Heart left ventricle (tissue), 16 donors: ENCODE results near the gene NRCAM. TPM values are rescaled to one million over a fixed set of nuclear protein-coding genes. Genes with fewer than 3 reads are reported as not detected.
"Not testable (repeated sequence)": the region's sequence is repeated elsewhere in the genome, so short reads cannot be mapped to it uniquely, and the experiment has no call there.

Source experiments
- ATAC-seq, 4 donors: fragments of 200-7000 bp; cut with Tn5 transposase; one replicate each; pipeline ENCODE4 v1.9.1; 2020 to 2022; ENCODE audit warnings: moderate library complexity in 4 of 4, mild to moderate bottlenecking in 3 of 4, moderate number of reproducible peaks in 1 of 4
- DNase-seq, 5 donors: peaks; one replicate each; pipeline ENCODE4 v3.0.0-alpha.2; 2020
- H3K27ac ChIP-seq, 12 donors: fragments of 200-600 bp; sonication (generic) in 4 of 12; one replicate each; pipeline versions ENCODE4 v1.5.0 to v1.8.0; 2016 to 2022; ENCODE audit warnings: mild to moderate bottlenecking in 2 of 12
- H3K27me3 ChIP-seq, 9 donors: fragments of 200-600 bp; sonication (generic) in 2 of 9; one replicate each; pipeline versions ENCODE4 v1.5.1 to v1.8.0; 2016 to 2022; ENCODE audit warnings: mild to moderate bottlenecking in 3 of 9
- H3K36me3 ChIP-seq, 9 donors: fragments of 200-600 bp; sonication (generic) in 2 of 9; one replicate each; pipeline versions ENCODE4 v1.5.0 to v1.8.0; 2018 to 2022; ENCODE audit warnings: mild to moderate bottlenecking in 2 of 9
- H3K4me1 ChIP-seq, 12 donors: fragments of 200-600 bp; sonication (generic) in 4 of 12; one replicate each; pipeline versions ENCODE4 v1.5.0 to v1.8.0; 2016 to 2022; ENCODE audit warnings: mild to moderate bottlenecking in 3 of 12
- H3K4me3 ChIP-seq, 12 donors: fragments of 200-600 bp; sonication (generic) in 4 of 12; one replicate each; pipeline versions ENCODE4 v1.5.0 to v1.8.0; 2017 to 2022; ENCODE audit warnings: mild to moderate bottlenecking in 9 of 12, moderate library complexity in 4 of 12
- H3K9me3 ChIP-seq, 12 donors: fragments of 200-600 bp; sonication (generic) in 4 of 12; one replicate each; pipeline versions ENCODE4 v1.5.0 to v1.8.0; 2016 to 2022; ENCODE audit warnings: mild to moderate bottlenecking in 1 of 12
- CTCF ChIP-seq, 12 donors: fragments of 200-600 bp; sonication (generic) in 4 of 12; IDR thresholded peaks; one replicate each; pipeline versions ENCODE4 v1.5.0 to v1.8.0; 2018 to 2022; ENCODE audit warnings: antibody characterized with exemption in 12 of 12, mild to moderate bottlenecking in 5 of 12
- POLR2A ChIP-seq, 2 donors: fragments of 450-650 bp; IDR thresholded peaks; one replicate each; pipeline ENCODE4 v1.6.1; 2017; ENCODE audit warnings: antibody characterized with exemption in 2 of 2, mild to moderate bottlenecking in 2 of 2, moderate library complexity in 2 of 2
- WGBS, 4 donors: extraction: QIAGEN DNeasy Blood & Tissue Kit in 2 of 4; methylation state at CpG; one replicate each; pipeline versions ENCODE4 v1.1.5 to v1.1.7; 2013 to 2018; 5-methylcytosine and 5-hydroxymethylcytosine counted together
- intact Hi-C, 10 donors: fragments of 100-400 bp; cut with DNase I; formaldehyde crosslinking; loops; one replicate each; pipeline versions ENCODE4 v1.11.1 to v1.14.2; 2022
- polyA plus RNA-seq, 2 donors: library from polyadenylated mRNA; stranded (reverse); fragments of 200-250 nt; gene quantifications; one replicate each; pipeline ENCODE4 v1.2.3, GENCODE V29; 2013
- total RNA-seq, 9 donors: library from RNA; depleted of rRNA in 2 of 9; stranded (reverse); fragments of >200 nt in 2 of 9; fragmentation: NEBNext Ultra II Directional in 3 of 9; extraction: Animal tissue kit (Norgen Biotek cat#: 25700) in 3 of 9; gene quantifications; one replicate each; pipeline versions ENCODE4 v1.1.0 to v1.2.4, GENCODE V29; 2016 to 2023
- donor health status: ischemic (EF 13 %, LVEDD 7.1; RV severe dilation, severe dysfunction).
- donor health status: healthy with polysubstance abuse.
- donor health status: DM: no; HTN: yes; CAD: no.
- donor health status: DM: no; HTN: no; CAD: no.
- donor health status: ischemic (EF 25% LVEDD 6.9; RV normal size, moderate dysfunction).
- donor health status: ischemic (EF 25% LVEDD 5.7; RV mildly dilated, moderate dysfunction).
- donor health status: healthy.
- donor health status: DM: yes; HTN: yes; CAD: no.
- donor health status: ischemic (EF 35%, LVEDD 5.7; RV mildly dilated, moderate dysfunction).
- donor health status: nonischemic (EF 11% LVEDD 7.7; RV severe dilation, severe dysfunction).
- donor health status: DM: yes; HTN: yes; CAD: no.
- donor health status: PGD.
- donor health status: ischemic (EF 29% LVEDD 5.4; RV normal size, mild dysfunction).
- donor health status: nonischemic (EF 23%, LVEDD 6.1; RV moderate dilation, normal function).

Gene NRCAM
- total and polyA plus RNA-seq, 11 donors: 0.07 to 2.5 (median 0.36) TPM

GRCh38 chr7:108479751-108480150 lies 23.5 kb upstream of the NRCAM start:
- Histone ChIP-seq H3K4me1 (no peaks in the 10 kb centered on the region), H3K27ac (no peak overlapping the region), H3K36me3 (peaks cover 0 to 97% (median 67%) of the 10 kb centered on the region in 9 donors), H3K4me3 (no peak overlapping the region), H3K9me3 (no peaks in the 10 kb centered on the region), H3K27me3 (no peaks in the 10 kb centered on the region)
- TF ChIP-seq CTCF (IDR thresholded peaks at IDR 0.05): no peak
- TF ChIP-seq POLR2A (IDR thresholded peaks at IDR 0.05): no peak
- no peak for DNase-seq
- ATAC-seq: no peak
- WGBS, 4 donors: 95 to 98% (median 96%) methylated on average over 2 of the region's 2 CpGs
- intact Hi-C loops: no loop called here

- no peak for TF ChIP-seq CTCF (IDR thresholded peaks at IDR 0.05)
- no peak for TF ChIP-seq POLR2A (IDR thresholded peaks at IDR 0.05)
- Histone ChIP-seq H3K27me3 (no peaks in the 10 kb centered on the region), H3K9me3 (no peaks in the 10 kb centered on the region), H3K27ac (no peak overlapping the region), H3K36me3 (peaks cover 0 to 97% (median 72%) of the 10 kb centered on the region in 9 donors), H3K4me3 (no peak overlapping the region), H3K4me1 (no peaks in the 10 kb centered on the region)
- 91 to 97% (median 95%) methylated on average over 5 of the region's 5 CpGs for WGBS, 4 donors
- DNase-seq: no peak
- intact Hi-C loops: no loop called here
- ATAC-seq: no peak
These were observed 22.9 kb upstream of the NRCAM start for GRCh38 chr7:108479118-108479517.

- Histone ChIP-seq H3K27ac (no peak overlapping the region), H3K27me3 (no peaks in the 10 kb centered on the region), H3K4me1 (no peaks in the 10 kb centered on the region), H3K36me3 (peaks cover 0 to 30% (median 18%) of the 10 kb centered on the region in 9 donors), H3K4me3 (no peak overlapping the region), H3K9me3 (no peaks in the 10 kb centered on the region)
- no peak for ATAC-seq
- no peak for DNase-seq
- WGBS, 4 donors: 59 to 68% (median 66%) methylated on average over 4 of the region's 4 CpGs
- TF ChIP-seq CTCF (IDR thresholded peaks at IDR 0.05): no peak
- TF ChIP-seq POLR2A (IDR thresholded peaks at IDR 0.05): no peak
- intact Hi-C loops: loop anchor here in 2 of 10 donors (10.0 kb wide), 1 partner anchor 283 kb away; no protein-coding TSS in a partner anchor
These were observed 12.0 kb upstream of the NRCAM start for GRCh38 chr7:108468246-108468645.

DNA sequence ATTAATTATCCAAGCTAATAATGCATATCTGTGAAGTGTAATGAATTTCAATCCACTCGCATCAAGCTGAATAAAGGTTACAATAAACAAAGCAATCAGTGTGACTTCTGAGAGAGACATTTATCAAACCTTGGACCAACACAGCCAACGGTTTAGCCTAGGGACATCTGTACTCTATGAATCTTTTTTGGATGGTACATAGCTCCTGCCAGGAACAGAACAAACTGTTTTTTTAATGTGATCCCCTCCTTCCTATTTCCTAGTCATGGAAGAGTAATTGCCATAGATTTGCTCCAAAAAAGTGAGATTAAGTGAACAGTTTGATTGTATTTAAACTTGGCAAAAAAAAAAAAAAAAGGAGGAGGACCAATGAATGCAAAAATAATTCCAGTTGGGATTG lies 11.2 kb upstream of the NRCAM start:
- 69 to 86% (median 80%) methylated on average over 2 of the region's 2 CpGs for WGBS, 4 donors
- DNase-seq: no peak
- Histone ChIP-seq H3K4me3 (no peak overlapping the region), H3K27me3 (no peaks in the 10 kb centered on the region), H3K9me3 (no peaks in the 10 kb centered on the region), H3K4me1 (no peaks in the 10 kb centered on the region), H3K36me3 (peaks cover 0 to 21% (median 9%) of the 10 kb centered on the region in 9 donors), H3K27ac (no peak overlapping the region)
- intact Hi-C loops: loop anchor here in 2 of 10 donors (10.0 kb wide), 1 partner anchor 283 kb away; no protein-coding TSS in a partner anchor
- TF ChIP-seq POLR2A (IDR thresholded peaks at IDR 0.05) (no peak), CTCF (IDR thresholded peaks at IDR 0.05) (no peak)
- no peak for ATAC-seq

DNA sequence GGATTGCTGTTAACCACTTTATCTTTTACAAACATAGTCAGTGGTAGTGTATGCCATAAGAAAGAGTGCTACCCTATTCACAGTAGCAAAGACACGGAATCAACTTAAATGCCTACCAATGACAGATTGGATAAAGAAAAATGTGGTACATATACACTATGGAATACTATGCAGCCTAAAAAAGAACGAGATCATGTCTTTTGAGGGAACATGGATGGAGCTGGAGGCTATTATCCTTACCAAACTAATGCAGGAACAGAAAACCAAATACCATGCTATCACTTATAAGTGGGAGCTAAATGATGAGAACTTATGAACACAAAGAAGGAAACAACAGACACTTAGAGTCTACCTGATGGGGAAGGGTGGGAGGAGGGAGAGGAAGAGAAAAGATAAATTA lies 10.1 kb upstream of the NRCAM start:
- not testable (repeated sequence) for H3K27me3 ChIP-seq, ATAC-seq

More for the DNA sequence above, 10.1 kb upstream of the NRCAM start:
- not testable (repeated sequence) for DNase-seq, H3K27ac ChIP-seq, H3K9me3 ChIP-seq, H3K4me1 ChIP-seq, H3K4me3 ChIP-seq
- intact Hi-C loops: loop anchor here in 2 of 10 donors (10.0 kb wide), 1 partner anchor 282 kb away; no protein-coding TSS in a partner anchor
- peaks cover 0 to 11% (median 3%) of the 10 kb centered on the region in 9 donors for H3K36me3 ChIP-seq
- 65 to 100% (median 84%) methylated on average over 2 of the region's 2 CpGs for WGBS, 4 donors
